HG03439 (cell line): ENCODE data around the gene SPACA9.

Experiments used
- ATAC-seq: cut with Tn5 transposase; IDR thresholded peaks from one replicate; pipeline ENCODE4 v1.9.1; 2021; ENCODE audit warnings: mild to moderate bottlenecking, moderate library complexity; ENCODE audit not compliant: unreplicated experiment

Gene SPACA9

DNA sequence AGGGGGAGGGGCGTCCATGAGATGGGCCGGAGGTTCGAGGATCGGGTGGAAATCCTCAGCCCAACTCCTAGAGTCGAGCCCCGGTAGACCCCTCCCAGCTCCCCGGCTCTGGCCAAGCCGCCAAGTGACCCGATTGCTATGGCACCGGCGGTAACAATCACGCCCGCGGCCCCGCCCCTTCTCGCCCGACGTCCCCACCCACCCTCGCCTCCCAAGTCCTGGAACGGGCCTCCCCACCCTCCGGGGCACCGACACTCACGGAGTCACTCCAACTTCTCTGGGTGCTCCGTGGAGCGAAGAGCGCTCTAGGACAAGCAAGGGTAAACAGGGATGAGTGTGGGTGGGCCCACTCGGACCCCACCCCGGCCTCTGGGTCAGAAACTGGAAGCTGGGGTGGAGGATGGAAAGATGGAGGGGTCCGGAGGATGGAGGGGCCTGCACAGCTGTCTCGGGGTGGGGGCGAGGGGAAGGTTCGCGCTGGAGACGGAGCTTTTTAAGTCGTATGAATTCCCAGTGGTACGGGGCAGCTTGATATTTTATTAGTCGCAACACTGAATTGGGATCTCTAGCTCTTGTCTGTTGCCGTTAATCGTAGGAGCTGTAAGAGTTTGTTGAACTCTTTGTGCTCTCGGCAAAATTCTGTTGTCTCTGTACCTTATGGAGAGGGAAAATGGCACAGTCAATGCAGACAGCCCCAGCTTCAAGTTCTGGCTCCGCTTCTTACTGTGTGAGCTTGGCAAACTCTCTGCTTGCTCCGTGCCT is at the start of gene SPACA9:
Gene SPACA9 (plus strand): TSS at position 204 of the 762 bp plus-strand sequence. CDS start 5,050 bp downstream, outside the sequence.
- ATAC-seq = no peak

- ATAC-seq = no peak
Observed at GRCh38 chr9:132832171-132832881, 46.4 kb upstream of the SPACA9 start.

DNA sequence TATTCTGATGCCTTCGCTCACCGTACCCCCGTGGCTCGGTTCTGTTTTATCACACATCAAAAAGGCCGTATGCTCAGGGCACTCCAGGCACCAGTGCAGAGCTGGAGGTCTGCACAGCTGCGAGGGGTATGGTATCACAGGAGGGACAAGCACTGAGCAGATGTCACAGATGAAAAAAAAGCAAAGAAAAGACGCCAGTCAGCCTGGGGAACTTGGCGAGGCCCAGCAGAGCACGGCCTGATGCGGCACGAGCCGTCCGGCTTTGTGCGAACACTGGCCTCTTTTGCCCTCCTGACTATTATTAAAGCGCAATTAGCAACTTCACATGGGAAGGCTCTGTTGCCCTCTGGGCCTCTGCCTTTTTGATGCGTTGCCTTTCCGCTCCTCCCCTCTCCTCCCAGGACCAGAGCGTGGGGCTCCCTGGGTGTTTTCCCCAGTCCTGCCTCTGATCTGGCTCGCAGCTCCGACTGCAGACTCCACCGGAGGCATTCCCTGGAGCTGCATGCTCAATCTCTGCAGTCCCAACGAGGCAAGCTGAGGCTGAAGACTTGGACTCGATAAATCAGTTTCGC is 45.1 kb upstream of the SPACA9 start:
- ATAC-seq = no peak

GRCh38 chr9:132834343-132834742 is 44.4 kb upstream of the SPACA9 start:
- ATAC-seq = no peak

GRCh38 chr9:132837501-132838286 is 41.0 kb upstream of the SPACA9 start:
- no peak for ATAC-seq

- no peak for ATAC-seq
Observed at GRCh38 chr9:132838291-132838690, 40.4 kb upstream of the SPACA9 start.

GRCh38 chr9:132840980-132841379 is 37.7 kb upstream of the SPACA9 start:
- ATAC-seq = no peak

- ATAC-seq = no peak
Observed at GRCh38 chr9:132842124-132843044, 36.3 kb upstream of the SPACA9 start.

DNA sequence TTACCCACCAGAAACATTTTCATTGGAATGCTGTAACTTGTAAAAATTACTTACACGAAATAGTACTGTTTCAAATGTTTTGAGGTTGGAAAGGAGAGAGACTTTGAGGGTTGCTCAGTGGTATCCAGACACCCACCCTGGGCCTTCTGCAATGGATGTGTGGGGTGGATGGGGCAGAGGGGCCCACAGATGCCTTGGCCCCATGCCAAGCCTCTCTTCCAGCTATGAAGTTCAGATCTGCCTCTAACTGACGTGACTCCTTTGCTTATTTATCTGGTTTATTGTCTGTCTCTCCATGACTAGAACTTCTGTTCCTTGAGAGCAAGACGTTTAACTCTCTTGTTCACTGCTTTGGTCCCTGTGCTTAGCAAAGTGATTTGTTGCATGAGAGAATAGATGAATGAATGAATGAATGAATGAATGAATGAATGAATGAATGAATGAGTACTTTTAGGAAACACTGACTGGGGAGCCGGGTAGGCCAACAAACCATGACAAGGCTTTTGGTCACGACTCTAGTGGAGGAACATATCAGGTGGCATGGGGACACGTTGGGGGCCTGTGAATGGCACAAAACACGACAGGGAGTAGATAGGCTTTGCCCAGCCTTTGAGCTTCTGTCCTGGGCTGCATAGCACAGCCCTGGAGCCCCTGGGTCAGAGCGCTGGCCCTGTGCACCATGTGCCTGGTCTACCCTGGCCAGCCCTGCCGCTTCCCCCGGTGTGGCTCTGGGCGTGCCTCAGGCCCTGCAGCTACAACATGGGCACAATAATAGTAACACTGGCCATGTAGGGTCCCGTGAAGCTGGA is 32.4 kb upstream of the SPACA9 start:
- ATAC-seq = no peak

GRCh38 chr9:132846918-132847515 is 31.7 kb upstream of the SPACA9 start:
- no peak for ATAC-seq

GRCh38 chr9:132849185-132849706 is 29.5 kb upstream of the SPACA9 start:
- no peak for ATAC-seq

DNA sequence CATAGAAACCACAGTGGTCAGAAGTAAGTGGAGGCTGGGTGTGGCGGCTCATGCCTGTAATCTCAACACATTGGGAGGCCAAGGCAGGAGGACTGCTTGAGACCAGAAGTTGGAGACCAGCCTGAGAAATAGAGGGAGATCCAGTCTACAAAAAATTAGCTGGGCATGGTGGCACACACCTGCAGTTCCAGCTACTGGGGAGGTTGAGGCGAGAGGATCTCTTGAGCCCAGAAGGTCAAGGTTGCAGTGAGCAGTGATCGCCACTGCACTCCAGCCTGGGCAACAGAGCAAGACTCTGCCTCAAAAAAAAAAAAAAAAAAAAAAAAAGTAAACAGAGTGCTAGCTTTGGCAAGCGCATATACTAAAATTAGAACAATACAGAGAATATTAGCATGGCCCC is 25.2 kb upstream of the SPACA9 start:
- ATAC-seq = no peak

- no peak for ATAC-seq
Observed at GRCh38 chr9:132854832-132855231, 23.9 kb upstream of the SPACA9 start.

DNA sequence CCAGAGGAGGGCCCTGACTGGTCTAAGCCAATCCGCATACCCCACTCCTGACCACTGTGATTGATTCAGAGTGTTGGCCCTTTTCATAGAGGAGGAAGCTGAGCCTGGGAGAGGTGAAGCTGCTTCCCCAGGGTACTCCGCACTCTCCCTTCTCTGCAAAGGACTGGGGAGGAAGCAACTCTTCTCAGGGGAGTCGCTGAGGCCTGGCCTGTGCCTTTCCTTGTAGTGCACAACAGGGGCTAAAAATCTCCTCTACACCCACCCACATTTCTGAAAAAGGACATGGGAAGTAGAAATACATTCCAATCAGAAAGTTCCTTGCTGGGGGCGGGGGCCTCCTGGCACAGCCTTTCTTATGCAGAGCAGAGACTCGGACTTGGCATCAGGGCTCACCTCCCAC is 22.8 kb upstream of the SPACA9 start:
- ATAC-seq = no peak

DNA sequence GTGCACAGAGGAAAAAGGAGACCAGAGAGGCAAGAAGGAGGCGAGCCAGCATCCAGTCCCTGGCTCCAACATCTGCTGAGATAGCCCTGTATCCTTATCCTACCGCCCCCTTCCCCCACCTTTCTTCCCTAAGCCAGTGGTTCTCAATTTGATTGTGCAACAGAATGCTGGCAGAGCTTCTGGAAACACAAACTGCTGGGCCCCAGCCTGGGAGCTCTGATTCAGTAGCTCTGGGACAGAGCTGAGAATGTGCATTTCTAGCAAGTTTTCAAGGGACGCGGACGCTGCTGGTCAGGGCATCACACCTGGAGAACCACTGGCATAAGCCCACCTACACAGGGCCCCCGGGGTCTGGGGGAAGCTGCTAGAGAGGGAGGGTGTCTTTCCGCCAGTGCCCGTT is 21.7 kb upstream of the SPACA9 start:
- no peak for ATAC-seq

GRCh38 chr9:132857616-132858342 is 20.9 kb upstream of the SPACA9 start:
- no peak for ATAC-seq

DNA sequence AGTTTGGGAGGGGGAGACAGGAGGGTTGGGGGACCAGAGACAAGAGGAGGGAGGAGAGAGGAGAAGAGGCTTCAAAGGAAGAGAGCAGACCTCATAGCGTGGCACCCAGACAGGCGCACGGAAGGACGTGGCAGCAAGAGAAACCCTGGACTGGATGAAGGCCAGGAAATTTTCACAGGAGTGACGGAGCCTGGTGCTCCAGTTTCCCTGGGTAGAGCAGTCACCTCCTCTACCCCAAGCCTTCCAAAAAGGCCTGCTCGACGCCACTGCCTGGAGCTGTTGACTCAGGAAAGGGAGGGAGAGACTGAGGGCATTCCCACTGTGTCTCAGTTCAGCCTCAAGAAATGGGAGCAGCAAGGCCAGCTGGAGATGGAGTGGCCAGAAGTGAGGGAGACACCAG is 19.9 kb upstream of the SPACA9 start:
- ATAC-seq = no peak

DNA sequence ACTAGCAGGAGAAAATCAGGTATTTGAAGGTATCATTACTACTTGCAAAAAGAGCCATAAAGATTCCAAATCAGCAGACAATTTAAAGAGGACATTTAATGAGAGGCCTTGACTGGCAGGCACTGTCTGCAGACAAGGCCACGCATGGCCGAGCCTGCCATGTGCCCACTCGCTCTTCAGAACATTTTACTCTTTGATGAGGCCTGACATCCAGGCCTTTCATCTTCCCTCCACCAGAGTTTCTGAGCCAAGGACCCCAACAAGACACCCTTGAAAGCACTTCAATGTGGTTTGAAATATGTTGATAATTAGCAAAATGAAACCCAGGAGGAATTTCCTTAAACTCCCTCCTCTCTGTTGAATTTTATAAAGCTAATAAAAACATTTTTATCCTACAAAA is 17.0 kb upstream of the SPACA9 start:
- no peak for ATAC-seq
